Astrocyte (in vitro differentiated cells and primary cell): ENCODE data around the gene SREBF2.
A peak's percentile ranks its signal among the peaks of the same experiment; 100 is the strongest.

ENCODE experiments used
- CTCF ChIP-seq: IDR thresholded peaks from 2 replicates; pipeline ENCODE4 v1.5.1; 2011; ENCODE audit warnings: low read depth, mild to moderate bottlenecking, inconsistent platforms, low read length, moderate library complexity; ENCODE audit not compliant: insufficient read depth
- EZH2 ChIP-seq: IDR thresholded peaks from 2 replicates; pipeline ENCODE4 v1.6.1; 2012; ENCODE audit warnings: mild to moderate bottlenecking, low read length, inconsistent platforms; ENCODE audit not compliant: insufficient read depth

GRCh38 chr22:41913842-41914534, 81.1 kb downstream of the SREBF2 start:
- TF ChIP-seq CTCF (no peak), EZH2 (peak; percentile 90)
